ENCODE results near the gene TBC1D8.
A peak's percentile ranks its signal among the peaks of the same experiment; 100 is the strongest.

The TBC1D8 gene

DNA sequence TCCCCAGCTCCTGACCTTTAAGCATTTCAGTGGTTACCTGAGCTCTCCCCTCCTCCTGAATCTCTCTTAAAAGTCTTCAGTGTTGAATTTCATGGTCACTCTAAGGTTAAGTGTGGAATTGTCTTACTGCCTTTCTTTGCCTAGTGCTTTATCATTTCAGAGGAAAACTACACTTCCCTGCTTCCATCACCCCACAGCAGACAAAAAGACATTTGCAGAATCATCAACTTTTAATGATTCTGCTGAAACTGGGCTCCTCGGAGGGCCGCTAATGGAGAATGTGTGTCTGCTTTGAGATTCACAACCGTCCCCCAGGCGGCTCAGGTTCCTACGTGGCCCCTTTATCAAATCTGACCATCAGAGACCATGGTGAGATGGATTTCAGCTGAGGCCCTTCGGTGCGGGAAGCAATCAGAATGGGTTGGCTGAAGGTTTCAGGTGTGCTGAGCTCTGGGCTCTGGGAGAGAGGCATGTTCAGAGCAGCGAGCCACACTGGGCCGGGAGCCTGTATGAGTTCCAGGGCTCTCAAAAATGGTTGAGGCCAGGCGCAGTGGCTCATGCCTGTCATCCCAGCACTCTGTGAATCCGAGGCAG is 41.9 kb upstream of the TBC1D8 start:
- no peak for TF ChIP-seq CTCF (IDR thresholded peaks at IDR 0.05; ENCODE audit: low read depth, low read length, missing control alignments)
- DNase-seq (ENCODE audit: low read depth), result no peak
- no peak overlapping the region for H3K4me3 ChIP-seq (ENCODE audit: low read depth, low read length)

- TF ChIP-seq CTCF (IDR thresholded peaks at IDR 0.05; ENCODE audit: low read depth, low read length, missing control alignments), result no peak
- no peak for DNase-seq (ENCODE audit: low read depth)
- H3K4me3 ChIP-seq (ENCODE audit: low read depth, low read length), result no peak overlapping the region
Measured at GRCh38 chr2:101190747-101191516, 39.8 kb upstream of the TBC1D8 start.

DNA sequence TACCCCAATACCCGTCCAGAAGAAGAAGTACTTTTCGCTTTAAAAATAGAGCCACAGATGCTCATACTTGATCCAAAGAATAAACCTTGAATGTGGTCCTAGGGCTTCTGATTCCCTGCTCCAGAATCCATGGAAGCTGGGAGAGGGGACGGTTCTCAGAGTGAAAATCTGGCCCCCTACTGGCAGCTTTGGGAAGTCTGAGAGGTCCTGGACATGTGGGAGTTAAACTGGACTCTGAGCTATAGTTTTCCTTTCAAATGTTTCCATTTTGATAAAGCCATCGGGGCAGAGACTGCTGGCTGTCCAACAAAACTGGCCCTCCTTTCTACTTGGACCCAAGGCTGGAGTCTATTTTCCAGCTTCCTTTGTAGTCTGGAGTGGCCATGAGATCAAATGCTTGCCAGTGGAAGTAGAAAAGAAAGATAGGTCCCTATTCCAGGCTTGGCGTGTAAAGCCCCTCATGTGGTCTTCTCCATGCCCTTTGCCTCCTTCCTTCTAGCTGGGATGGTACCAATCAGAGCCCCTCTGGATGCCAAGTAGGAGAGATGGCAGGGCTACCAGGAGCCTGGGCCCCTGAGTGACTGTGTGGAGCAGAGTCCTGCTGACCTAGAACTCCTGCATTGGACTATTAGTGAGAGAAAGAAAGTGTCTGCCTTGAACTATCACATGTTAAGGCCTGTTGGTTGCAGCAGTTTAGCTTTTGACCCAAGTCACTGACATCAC is 37.7 kb upstream of the TBC1D8 start:
- no peak for DNase-seq (ENCODE audit: low read depth)
- TF ChIP-seq CTCF (IDR thresholded peaks at IDR 0.05; ENCODE audit: low read depth, low read length, missing control alignments), result peak; percentile 49
- no peak overlapping the region for H3K4me3 ChIP-seq (ENCODE audit: low read depth, low read length)

GRCh38 chr2:101187131-101187530 is 35.9 kb upstream of the TBC1D8 start:
- H3K4me3 ChIP-seq (ENCODE audit: low read depth, low read length), result no peak overlapping the region
- TF ChIP-seq CTCF (IDR thresholded peaks at IDR 0.05; ENCODE audit: low read depth, low read length, missing control alignments), result no peak
- DNase-seq (ENCODE audit: low read depth), result no peak

GRCh38 chr2:101185656-101186055 is 34.5 kb upstream of the TBC1D8 start:
- no peak overlapping the region for H3K4me3 ChIP-seq (ENCODE audit: low read depth, low read length)
- TF ChIP-seq CTCF (IDR thresholded peaks at IDR 0.05; ENCODE audit: low read depth, low read length, missing control alignments), result no peak

DNA sequence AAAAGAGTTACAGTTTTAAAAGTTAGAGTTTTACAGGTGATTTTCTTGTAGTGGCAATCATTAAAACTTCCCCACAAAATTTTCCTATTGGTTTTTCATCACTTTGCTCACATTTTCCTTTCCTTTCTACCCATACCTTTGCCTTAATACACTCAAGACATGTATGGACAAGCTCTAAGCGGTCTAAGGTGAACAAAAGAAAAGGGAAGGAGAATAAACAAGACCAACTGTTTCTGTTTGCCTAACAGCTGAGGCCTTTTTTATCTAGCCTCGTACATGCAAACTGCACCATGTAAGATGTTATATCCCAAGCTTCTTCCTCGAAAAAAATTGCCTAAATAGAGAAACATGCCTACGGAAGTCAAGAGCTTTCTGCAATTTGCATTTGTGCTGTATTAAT is 33.9 kb upstream of the TBC1D8 start:
- DNase-seq (ENCODE audit: low read depth), result no peak
- no peak for TF ChIP-seq CTCF (IDR thresholded peaks at IDR 0.05; ENCODE audit: low read depth, low read length, missing control alignments)
- no peak overlapping the region for H3K4me3 ChIP-seq (ENCODE audit: low read depth, low read length)

More at GRCh38 chr2:101185656-101186055, 34.5 kb upstream of the TBC1D8 start:
- no peak for DNase-seq (ENCODE audit: low read depth)
